ENCODE measurements around the gene MARF1. TPM values are rescaled to one million over a fixed set of nuclear protein-coding genes. Genes with fewer than 3 reads are reported as not detected.

Gene MARF1
- total RNA-seq, 1 donor from 2014 or later, result 52.7 TPM

- Mint-ChIP-seq H3K9me3 (no peaks in the 10 kb centered on the region), H3K36me3 (ENCODE audit: low read depth) (peaks cover 7% of the 10 kb centered on the region), H3K27ac (ENCODE audit: unreplicated experiment) (peak overlapping the region; percentile 98), H3K4me3 (no peak overlapping the region), H3K4me1 (peaks cover 41% of the 10 kb centered on the region), H3K27me3 (ENCODE audit: low read depth) (no peaks in the 10 kb centered on the region)
- TF ChIP-seq CTCF (conservative IDR thresholded peaks at IDR 0.05), result no peak
- DNase-seq (ENCODE audit: low read depth, low spot score), result no peak
Observed at GRCh38 chr16:15671530-15672117, 28.7 kb upstream of the MARF1 start.

- no peak for TF ChIP-seq CTCF (conservative IDR thresholded peaks at IDR 0.05)
- peak overlapping the region; percentile 6 for H3K27ac Mint-ChIP-seq (ENCODE audit: unreplicated experiment)
- H3K27me3 Mint-ChIP-seq (ENCODE audit: low read depth), result no peaks in the 10 kb centered on the region
- peaks cover 9% of the 10 kb centered on the region for H3K4me1 Mint-ChIP-seq
- no peaks in the 10 kb centered on the region for H3K9me3 Mint-ChIP-seq
- DNase-seq (ENCODE audit: low read depth, low spot score), result no peak
- H3K36me3 Mint-ChIP-seq (ENCODE audit: low read depth), result peaks cover 6% of the 10 kb centered on the region
- no peak overlapping the region for H3K4me3 Mint-ChIP-seq
Observed at GRCh38 chr16:15667091-15667742, 24.3 kb upstream of the MARF1 start.

GRCh38 chr16:15665107-15665506 lies 22.2 kb upstream of the MARF1 start:
- Mint-ChIP-seq H3K4me1 (peaks cover 6% of the 10 kb centered on the region), H3K9me3 (no peaks in the 10 kb centered on the region), H3K27ac (ENCODE audit: unreplicated experiment) (no peak overlapping the region), H3K4me3 (no peak overlapping the region), H3K36me3 (ENCODE audit: low read depth) (peaks cover 3% of the 10 kb centered on the region), H3K27me3 (ENCODE audit: low read depth) (no peaks in the 10 kb centered on the region)
- TF ChIP-seq CTCF (conservative IDR thresholded peaks at IDR 0.05), result no peak
- no peak for DNase-seq (ENCODE audit: low read depth, low spot score)

DNA sequence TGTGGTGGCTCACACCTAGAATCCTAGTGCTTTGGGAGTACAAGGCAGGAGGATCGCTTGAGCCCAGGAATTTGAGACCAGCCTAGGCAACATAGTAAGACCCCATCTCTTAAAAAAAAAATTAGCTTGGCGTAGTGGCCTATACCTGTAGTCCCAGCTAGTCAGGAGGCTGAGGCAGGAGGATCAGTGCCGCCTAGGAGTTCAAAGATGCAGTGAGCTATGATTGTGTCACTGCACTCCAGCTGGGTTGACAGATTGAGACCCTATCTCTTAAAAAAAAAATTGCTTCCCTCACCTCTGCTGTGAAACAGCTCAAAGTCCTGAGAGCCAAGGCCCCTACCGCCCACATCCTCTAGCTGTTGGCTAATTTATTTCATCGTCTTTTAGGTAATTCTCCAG lies 17.2 kb upstream of the MARF1 start:
- Mint-ChIP-seq H3K4me1 (peaks cover 6% of the 10 kb centered on the region), H3K4me3 (no peak overlapping the region), H3K27ac (ENCODE audit: unreplicated experiment) (no peak overlapping the region), H3K9me3 (no peaks in the 10 kb centered on the region), H3K27me3 (ENCODE audit: low read depth) (no peaks in the 10 kb centered on the region), H3K36me3 (ENCODE audit: low read depth) (no peaks in the 10 kb centered on the region)
- TF ChIP-seq CTCF (conservative IDR thresholded peaks at IDR 0.05), result no peak
- DNase-seq (ENCODE audit: low read depth, low spot score), result no peak

GRCh38 chr16:15658556-15658955 lies 15.6 kb upstream of the MARF1 start:
- Mint-ChIP-seq H3K4me3 (no peak overlapping the region), H3K27me3 (ENCODE audit: low read depth) (no peaks in the 10 kb centered on the region), H3K4me1 (peaks cover 6% of the 10 kb centered on the region), H3K27ac (ENCODE audit: unreplicated experiment) (no peak overlapping the region), H3K9me3 (no peaks in the 10 kb centered on the region), H3K36me3 (ENCODE audit: low read depth) (no peaks in the 10 kb centered on the region)
- no peak for DNase-seq (ENCODE audit: low read depth, low spot score)
- TF ChIP-seq CTCF (conservative IDR thresholded peaks at IDR 0.05), result no peak
